Stimulated activated CD4-positive, alpha-beta T cell treated with anti-CD3 and anti-CD28 coated beads, Interleukin-2, amount 100 ng/mL, for 48 hours (primary cell): Measurements from ENCODE around the gene OR1E1.
A peak's percentile ranks its signal among the peaks of the same experiment; 100 is the strongest.
"Not testable (repeated sequence)": the region's sequence is repeated elsewhere in the genome, so short reads cannot be mapped to it uniquely, and the experiment has no call there.

Experiments used
- DNase-seq, 2 donors: peaks; one replicate each; pipeline ENCODE4 v3.0.0-alpha.2; 2020

OR1E1 gene, protein sequence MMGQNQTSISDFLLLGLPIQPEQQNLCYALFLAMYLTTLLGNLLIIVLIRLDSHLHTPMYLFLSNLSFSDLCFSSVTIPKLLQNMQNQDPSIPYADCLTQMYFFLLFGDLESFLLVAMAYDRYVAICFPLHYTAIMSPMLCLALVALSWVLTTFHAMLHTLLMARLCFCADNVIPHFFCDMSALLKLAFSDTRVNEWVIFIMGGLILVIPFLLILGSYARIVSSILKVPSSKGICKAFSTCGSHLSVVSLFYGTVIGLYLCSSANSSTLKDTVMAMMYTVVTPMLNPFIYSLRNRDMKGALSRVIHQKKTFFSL

DNA sequence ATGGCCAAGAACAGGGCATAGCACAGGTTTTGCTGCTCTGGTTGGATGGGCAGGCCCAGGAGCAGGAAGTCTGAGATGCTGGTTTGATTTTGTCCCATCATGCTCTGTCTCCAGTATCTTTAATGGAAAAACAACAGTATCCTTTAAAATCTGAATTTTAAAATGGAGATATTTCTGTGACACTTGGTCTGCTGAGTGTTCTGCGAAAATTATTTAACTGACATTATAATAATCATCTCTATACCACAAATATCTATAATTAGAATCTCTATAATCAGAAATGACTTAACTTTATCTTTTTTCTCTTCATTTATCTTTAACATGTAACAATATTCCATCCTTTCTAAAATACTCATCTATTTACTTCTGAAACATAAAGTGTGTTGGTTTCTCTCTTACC is at the start of gene OR1E1:
Gene OR1E1 (minus strand): TSS at position 101 of the 400 bp plus-strand sequence. CDS start 0 bp downstream, at position 101.
- DNase-seq, result no peak

DNA sequence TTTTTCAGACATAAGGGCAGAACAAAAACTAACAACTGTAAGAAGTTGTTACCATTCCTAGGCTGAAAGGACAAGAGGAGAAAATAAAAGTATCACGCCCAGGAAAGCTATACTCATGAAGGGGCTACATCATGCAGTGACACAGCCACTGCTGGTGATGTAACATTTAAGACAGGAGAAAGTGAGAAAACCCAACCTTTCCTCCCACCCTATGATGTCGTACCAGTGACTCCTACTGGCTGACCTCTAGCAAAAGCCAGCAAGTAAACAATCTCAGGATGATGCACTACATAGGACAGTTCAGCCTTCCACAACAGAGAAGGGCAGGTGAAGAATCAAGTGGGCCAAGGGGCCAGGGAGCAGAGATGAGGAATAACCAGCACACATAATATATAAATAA is 49.4 kb upstream of the OR1E1 start:
- no peak for DNase-seq

- no peak for DNase-seq
These were observed 42.2 kb upstream of the OR1E1 start for GRCh38 chr17:3440451-3440850.

- DNase-seq, result no peak
These were observed 40.2 kb upstream of the OR1E1 start for GRCh38 chr17:3438368-3438767.

- no peak for DNase-seq
These were observed 35.5 kb upstream of the OR1E1 start, which contains the start of gene OR1E2 for GRCh38 chr17:3433741-3434140. Gene OR1E2 (minus strand): TSS chr17:3433841. CDS start chr17:3433841, 0 bp downstream.

GRCh38 chr17:3433215-3433614 is 35.0 kb upstream of the OR1E1 start:
- peak in 1 of 2 donors; percentile 1 for DNase-seq

DNA sequence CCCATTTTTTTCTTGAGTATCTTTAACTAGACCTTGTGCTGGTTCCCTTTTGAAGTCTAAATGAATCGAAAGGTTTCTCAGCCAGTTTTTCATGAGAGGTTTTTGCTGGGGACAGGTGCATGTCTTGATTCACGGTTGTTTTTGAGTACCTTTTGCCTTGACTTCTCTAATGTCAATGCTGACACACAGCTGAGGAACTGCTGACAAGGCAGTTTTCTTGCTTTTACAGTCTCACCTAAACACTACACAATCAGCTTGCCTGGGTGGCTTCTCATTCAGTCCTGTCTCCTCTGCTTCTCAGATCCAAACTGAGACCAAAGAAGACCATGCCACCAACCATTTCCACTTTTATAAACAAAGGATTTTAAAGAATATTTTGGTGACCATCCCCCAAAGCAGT is 20.0 kb upstream of the OR1E1 start:
- DNase-seq, result no peak

DNA sequence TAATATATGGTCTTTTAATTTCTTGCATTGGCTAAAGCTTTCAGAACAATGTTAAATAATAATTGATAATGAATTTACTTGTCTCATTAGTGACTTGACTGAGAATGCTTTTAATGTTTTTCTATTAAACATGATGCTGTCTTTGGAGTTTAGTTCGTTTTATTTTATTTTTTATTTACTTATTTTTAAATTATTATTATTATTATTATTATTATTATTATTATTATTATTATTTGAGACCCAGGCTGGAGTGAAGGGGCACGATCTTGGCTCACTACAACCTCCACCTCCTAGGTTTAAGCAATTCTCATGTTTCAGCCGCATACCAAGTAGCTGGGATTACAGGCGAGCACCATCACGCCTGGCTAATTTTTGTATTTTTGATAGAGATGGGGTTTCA is 17.4 kb upstream of the OR1E1 start:
- no peak for DNase-seq

GRCh38 chr17:3412216-3412615 is 14.0 kb upstream of the OR1E1 start:
- not testable (repeated sequence) for DNase-seq

DNA sequence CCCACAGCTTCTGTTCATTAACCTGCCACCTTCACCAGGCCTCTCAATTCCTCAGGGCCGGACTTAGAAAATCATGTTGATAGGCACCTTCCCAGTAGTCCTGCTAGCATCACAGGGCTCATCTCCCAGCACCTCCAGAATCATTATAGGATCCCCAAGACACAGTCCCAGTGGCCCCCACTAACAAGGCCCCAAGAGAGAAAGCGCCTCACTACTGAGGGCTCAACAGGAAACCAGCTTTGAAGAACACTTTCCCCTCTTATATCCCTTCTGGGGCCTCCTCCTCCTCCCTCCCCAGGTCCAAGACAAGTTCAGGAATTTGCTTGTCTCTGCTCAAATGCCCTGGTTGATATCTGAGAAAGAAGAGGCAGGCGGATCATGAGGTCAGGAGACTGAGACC is 12.9 kb upstream of the OR1E1 start, which contains the start of gene OR3A3:
Gene OR3A3 (plus strand): TSS at position 301 of the 400 bp plus-strand sequence.
- no peak for DNase-seq

DNA sequence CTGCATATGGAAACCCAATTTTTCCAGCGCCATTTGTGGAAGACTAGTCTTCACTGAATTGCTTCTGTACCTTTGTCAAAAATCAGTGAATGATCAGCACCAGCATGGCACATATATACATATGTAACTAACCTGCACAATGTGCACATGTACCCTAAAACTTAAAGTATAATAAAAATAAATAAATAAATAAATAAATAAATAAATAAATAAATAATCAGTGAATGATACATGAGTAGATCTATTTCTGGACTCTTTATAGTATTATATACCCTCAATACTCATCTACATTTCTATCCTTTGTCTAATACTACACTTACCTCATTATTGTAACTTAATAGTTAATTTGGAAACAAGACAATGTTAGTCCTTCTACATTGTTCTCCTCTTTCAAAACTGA is 5.6 kb upstream of the OR1E1 start:
- not testable (repeated sequence) for DNase-seq

DNA sequence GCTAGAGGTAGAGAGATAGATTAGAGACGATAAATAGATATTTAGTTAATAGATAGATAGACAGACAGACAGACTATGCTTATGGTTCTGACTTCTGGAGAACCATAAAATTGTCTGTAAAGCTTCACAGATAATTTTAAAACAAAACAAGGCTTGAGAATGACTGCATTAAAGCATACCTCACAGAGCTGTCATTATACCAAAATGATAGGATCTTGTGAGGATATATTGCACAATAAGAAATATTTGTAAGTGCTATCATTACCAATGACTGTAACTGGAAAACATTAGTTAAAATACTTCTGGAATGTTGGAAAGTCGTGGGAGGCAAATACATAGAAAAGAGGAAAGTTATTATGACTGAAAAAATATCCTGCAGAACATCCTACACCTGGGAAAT is 3.6 kb upstream of the OR1E1 start:
- DNase-seq, result no peak

DNA sequence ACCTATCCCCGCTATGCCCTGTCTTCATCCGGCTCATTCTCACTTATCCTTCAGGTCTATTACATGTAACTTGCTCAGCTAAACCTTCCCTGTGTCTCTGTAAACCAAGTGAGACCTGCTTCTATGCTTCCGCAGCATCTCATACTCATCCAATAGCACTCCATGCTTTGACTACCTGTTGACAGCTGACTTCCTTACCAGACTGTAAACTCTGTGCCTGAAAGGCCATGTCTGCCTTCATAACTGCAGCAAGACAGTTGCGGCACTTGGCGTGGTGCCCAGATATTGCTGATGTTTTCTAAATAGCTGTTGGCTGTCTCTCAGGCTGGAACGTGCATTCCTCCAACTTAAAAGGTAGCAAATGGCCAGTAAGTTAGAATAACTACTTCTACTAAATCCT is 1.8 kb upstream of the OR1E1 start:
- no peak for DNase-seq

GRCh38 chr17:3397801-3398200 is 409 bp downstream of the OR1E1 start:
- DNase-seq, result peak in 1 of 2 donors; percentile 11

DNA sequence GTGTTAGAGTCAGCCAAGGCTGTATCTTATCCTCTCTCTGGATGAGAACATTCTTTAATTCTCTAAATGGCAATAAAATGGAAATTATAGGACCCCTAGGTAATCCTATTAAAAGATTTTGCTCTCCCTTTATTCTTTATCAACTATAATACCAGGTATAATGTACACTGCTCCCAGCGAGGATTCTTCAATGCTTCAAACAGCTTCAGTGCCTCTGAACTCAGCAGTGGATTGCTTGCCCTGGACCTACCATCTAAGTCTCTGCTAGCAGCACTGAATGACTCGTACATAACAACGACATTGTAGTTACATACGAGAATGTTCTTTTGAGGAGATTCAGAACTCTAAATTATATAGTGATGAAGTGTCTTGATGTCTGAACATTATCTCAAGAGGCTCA is 8.4 kb downstream of the OR1E1 start:
- no peak for DNase-seq

DNA sequence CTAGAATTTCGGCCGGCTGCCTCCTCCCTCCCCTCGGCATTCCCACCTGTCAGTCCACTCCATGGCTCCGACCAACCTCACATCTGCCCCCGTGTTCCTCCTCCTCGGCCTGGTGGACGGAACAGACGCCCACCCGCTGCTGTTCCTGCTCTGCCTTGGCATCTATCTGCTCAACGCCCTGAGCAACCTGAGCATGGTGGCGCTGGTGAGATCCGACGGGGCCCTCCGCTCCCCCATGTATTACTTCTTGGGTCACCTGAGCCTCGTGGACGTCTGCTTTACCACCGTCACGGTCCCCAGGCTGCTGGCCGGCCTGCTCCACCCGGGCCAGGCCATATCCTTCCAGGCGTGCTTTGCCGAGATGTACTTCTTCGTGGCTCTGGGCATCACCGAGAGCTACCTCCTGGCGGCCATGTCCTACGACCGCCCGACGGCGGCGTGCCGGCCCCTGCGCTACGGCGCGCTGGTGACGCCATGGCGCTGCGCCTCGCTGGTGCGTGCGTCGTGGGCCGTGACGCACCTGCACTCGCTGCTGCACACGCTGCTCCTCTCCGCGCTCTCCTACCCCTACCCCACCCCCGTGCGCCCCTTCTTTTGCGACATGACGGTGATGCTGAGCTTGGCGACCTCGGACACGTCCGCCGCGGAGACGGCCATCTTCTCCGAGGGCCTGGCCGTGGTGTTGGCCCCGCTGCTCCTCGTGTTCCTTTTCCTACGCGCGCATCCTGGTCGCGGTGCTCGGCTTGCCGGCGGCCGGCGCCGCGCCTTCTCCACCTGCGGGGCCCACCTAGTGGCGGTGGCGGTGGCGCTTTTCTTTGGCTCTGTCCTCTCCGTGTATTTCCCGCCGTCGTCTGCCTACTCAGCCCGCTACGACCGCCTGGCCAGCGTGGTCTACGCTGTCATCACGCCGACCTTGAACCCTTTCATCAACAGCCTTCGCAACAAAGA is 12.1 kb downstream of the OR1E1 start, which contains the start of gene OR3A2:
Gene OR3A2 (minus strand): TSS at position 440 of the 948 bp plus-strand sequence.
- DNase-seq, result peak in 1 of 2 donors; percentile 19

GRCh38 chr17:3381957-3382356 is 16.3 kb downstream of the OR1E1 start:
- DNase-seq, result no peak

DNA sequence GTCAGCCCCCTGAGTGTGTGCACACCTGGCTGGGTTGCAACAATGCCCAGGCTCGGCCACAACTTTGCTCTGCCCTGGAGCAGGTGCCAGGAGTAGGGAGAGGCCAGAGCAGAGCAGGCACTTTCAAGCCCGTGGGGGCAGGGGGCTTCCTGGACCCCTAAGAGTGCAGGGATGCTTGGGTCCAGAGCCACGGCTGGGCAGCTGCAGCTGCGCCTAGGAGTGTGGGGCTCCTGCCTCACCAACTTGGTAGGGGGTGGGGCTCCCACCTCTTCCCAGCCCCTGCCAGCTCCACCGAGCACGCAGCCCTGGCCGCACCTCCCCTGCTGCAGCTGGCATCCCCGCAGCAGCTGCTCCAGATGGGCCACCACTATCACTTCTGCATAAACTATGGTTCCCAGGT is 19.9 kb downstream of the OR1E1 start:
- DNase-seq, result no peak

DNA sequence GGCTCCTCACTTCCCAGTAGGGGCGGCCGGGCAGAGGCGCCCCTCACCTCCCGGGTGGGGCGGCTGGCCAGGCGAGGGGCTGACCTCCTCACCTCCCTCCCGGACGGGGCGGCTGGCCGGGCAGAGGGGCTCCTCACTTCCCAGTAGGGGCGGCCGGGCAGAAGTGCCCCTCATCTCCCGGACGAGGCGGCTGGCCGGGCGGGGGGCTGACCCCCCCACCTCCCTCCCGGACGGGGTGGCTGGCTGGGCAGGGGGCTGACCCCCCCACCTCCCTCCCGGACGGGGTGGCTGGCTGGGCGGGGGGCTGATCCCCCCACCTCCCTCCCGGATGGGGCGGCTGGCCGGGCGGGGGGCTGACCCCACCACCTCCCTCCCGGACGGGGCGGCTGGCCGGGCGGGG is 27.0 kb downstream of the OR1E1 start:
- not testable (repeated sequence) for DNase-seq
